OCI-LY7 (cell line): Measurements from ENCODE around the gene TTC6. TPM values are rescaled to one million over a fixed set of nuclear protein-coding genes. Genes with fewer than 3 reads are reported as not detected.

Experiments
- BruUV-seq: library from RNA; stranded (reverse); fragments of 400-500 nt; replicated peaks from 2 replicates; lab custom pipeline; 2021; lab: Mats Ljungman, UMichigan
- CTCF ChIA-PET: fragments of 300-600 bp; sonication (Branson Sonifier 250); formaldehyde crosslinking; loops from one replicate; lab custom pipeline; 2022; ENCODE audit warnings: antibody characterized with exemption; ENCODE audit not compliant: unreplicated experiment; lab: Charles Lee
- POLR2A ChIA-PET: fragments of 300-600 bp; sonication (Branson Sonifier 250); formaldehyde crosslinking; loops from one replicate; lab custom pipeline; 2022; ENCODE audit warnings: antibody characterized with exemption; lab: Charles Lee
- DNase-seq: peaks from one replicate; pipeline ENCODE4 v3.0.0-alpha.2; 2015; ENCODE audit warnings: low spot score
- H2AFZ ChIP-seq: fragments of 200-600 bp; sonication (generic), shearing (Covaris generic); 2 replicates; pipeline ENCODE4 v1.6.1; 2014; ENCODE audit warnings: mild to moderate bottlenecking, antibody characterized with exemption, low read length, moderate library complexity
- H3K27ac ChIP-seq: fragments of 200-600 bp; sonication (generic); 2 replicates; pipeline ENCODE4 v1.5.1; 2014; ENCODE audit warnings: mixed run types, low read depth, mild to moderate bottlenecking, moderate library complexity, low read length, inconsistent platforms; ENCODE audit not compliant: poor library complexity, severe bottlenecking
- H3K36me3 ChIP-seq: fragments of 200-600 bp; sonication (generic); 2 replicates; pipeline ENCODE4 v1.6.1; 2014; ENCODE audit warnings: mild to moderate bottlenecking, antibody characterized with exemption, low read length, moderate library complexity, mixed read lengths; ENCODE audit not compliant: insufficient read depth
- H3K4me1 ChIP-seq: fragments of 200-600 bp; sonication (generic); 2 replicates; pipeline ENCODE4 v1.5.1; 2014; ENCODE audit warnings: mild to moderate bottlenecking, low read length; ENCODE audit not compliant: insufficient read depth, poor library complexity, severe bottlenecking
- H3K4me2 ChIP-seq: fragments of 200-600 bp; sonication (generic); 2 replicates; pipeline ENCODE4 v1.6.1; 2014; ENCODE audit warnings: mild to moderate bottlenecking, low read length
- H3K4me3 ChIP-seq: fragments of 200-600 bp; sonication (generic); 2 replicates; pipeline ENCODE4 v1.5.1; 2014; ENCODE audit warnings: mild to moderate bottlenecking, low read depth, low read length; ENCODE audit not compliant: poor library complexity, severe bottlenecking
- H3K79me2 ChIP-seq: fragments of 200-600 bp; sonication (generic); 2 replicates; pipeline ENCODE4 v1.6.1; 2016; ENCODE audit warnings: low read depth, mild to moderate bottlenecking, low read length, moderate library complexity, mixed read lengths; ENCODE audit not compliant: insufficient read depth
- H3K9me2 ChIP-seq: fragments of 200-600 bp; sonication (generic); 2 replicates; pipeline ENCODE4 v1.6.1; 2016; ENCODE audit warnings: mild to moderate bottlenecking, low read length, mixed read lengths; ENCODE audit not compliant: insufficient read depth
- H3K9me3 ChIP-seq: fragments of 200-600 bp; sonication (generic); 2 replicates; pipeline ENCODE4 v1.6.1; 2014; ENCODE audit warnings: mild to moderate bottlenecking, mixed run types, low read length, mixed read lengths
- H4K20me1 ChIP-seq: fragments of 200-600 bp; sonication (generic); 2 replicates; pipeline ENCODE4 v1.6.1; 2014; ENCODE audit warnings: mild to moderate bottlenecking, antibody characterized with exemption, low read length, moderate library complexity, mixed read lengths; ENCODE audit not compliant: insufficient read depth
- CTCF ChIP-seq: fragments of 200-600 bp; sonication (generic); conservative IDR thresholded peaks from 2 replicates; pipeline ENCODE4 v1.5.1; 2014; ENCODE audit warnings: mild to moderate bottlenecking, antibody characterized with exemption, low read length, moderate library complexity, mixed read lengths
- EZH2phosphoT487 ChIP-seq: fragments of 200-600 bp; sonication (generic); IDR thresholded peaks from 2 replicates; pipeline ENCODE4 v1.6.1; 2018; ENCODE audit warnings: low read depth, borderline replicate concordance, mild to moderate bottlenecking, mixed run types, antibody characterized with exemption, low read length, moderate library complexity, mixed read lengths
- intact Hi-C: fragments of 100-400 bp; cut with micrococcal nuclease; formaldehyde crosslinking; loops from one replicate; pipeline ENCODE4 v1.10.0; 2022; ENCODE audit not compliant: unreplicated experiment
- total RNA-seq, 2 experiments: library from RNA; depleted of rRNA in 1 of 2; stranded (reverse); fragments of >200 nt in 1 of 2; shearing (Covaris generic) in 1 of 2; gene quantifications; 2 replicates each; pipeline ENCODE4 v1.2.3, GENCODE V29; 2014 to 2022

TTC6 gene
- total RNA-seq, 2 experiments from 2014 or later = not detected

- Histone ChIP-seq H3K79me2 (no peaks in the 10 kb centered on the region), H3K27ac (no peak overlapping the region), H4K20me1 (no peaks in the 10 kb centered on the region), H3K4me3 (no peak overlapping the region), H3K36me3 (no peaks in the 10 kb centered on the region), H2AFZ (no peak overlapping the region), H3K9me3 (no peaks in the 10 kb centered on the region), H3K4me1 (no peaks in the 10 kb centered on the region), H3K4me2 (no peak overlapping the region), H3K9me2 (no peaks in the 10 kb centered on the region)
- TF ChIP-seq CTCF (no peak), EZH2phosphoT487 (no peak)
- POLR2A ChIA-PET = no interaction called here
- CTCF ChIA-PET = no interaction called here
- intact Hi-C loops = no loop called here
- BruUV-seq = no TSS peak
- no peak for DNase-seq
Observed at GRCh38 chr14:37558740-37559139, 36.7 kb upstream of the TTC6 start.

- Histone ChIP-seq H3K4me1 (no peaks in the 10 kb centered on the region), H3K27ac (no peak overlapping the region), H2AFZ (no peak overlapping the region), H3K4me3 (no peak overlapping the region), H4K20me1 (no peaks in the 10 kb centered on the region), H3K9me3 (no peaks in the 10 kb centered on the region), H3K79me2 (no peaks in the 10 kb centered on the region), H3K9me2 (no peaks in the 10 kb centered on the region), H3K36me3 (no peaks in the 10 kb centered on the region), H3K4me2 (no peak overlapping the region)
- TF ChIP-seq EZH2phosphoT487 (no peak), CTCF (no peak)
- DNase-seq = no peak
- CTCF ChIA-PET = no interaction called here
- POLR2A ChIA-PET = interaction anchor here (0.5 to 1.6 kb wide), 2 partner anchors 18 to 1280 kb away, joined by 4 to 6 read pairs; no protein-coding TSS in a partner anchor
- intact Hi-C loops = no loop called here
- BruUV-seq = no TSS peak
Observed at GRCh38 chr14:37559386-37559785, 36.0 kb upstream of the TTC6 start.

- DNase-seq = no peak
- Histone ChIP-seq H2AFZ (no peak overlapping the region), H3K27ac (no peak overlapping the region), H3K4me2 (no peak overlapping the region), H4K20me1 (no peaks in the 10 kb centered on the region), H3K36me3 (no peaks in the 10 kb centered on the region), H3K9me2 (no peaks in the 10 kb centered on the region), H3K4me1 (no peaks in the 10 kb centered on the region), H3K79me2 (no peaks in the 10 kb centered on the region), H3K9me3 (no peaks in the 10 kb centered on the region), H3K4me3 (no peak overlapping the region)
- BruUV-seq = no TSS peak
- POLR2A ChIA-PET = interaction anchor here (0.5 to 0.7 kb wide), 4 partner anchors 9 to 1980 kb away, joined by 3 to 4 read pairs (median 4); no protein-coding TSS in a partner anchor
- TF ChIP-seq EZH2phosphoT487 (no peak), CTCF (no peak)
- intact Hi-C loops = no loop called here
- CTCF ChIA-PET = no interaction called here
Observed at GRCh38 chr14:37563189-37563588, 32.2 kb upstream of the TTC6 start.
